G401 (cell line): ENCODE data around the gene CRACDL. TPM values are rescaled to one million over a fixed set of nuclear protein-coding genes. Genes with fewer than 3 reads are reported as not detected.

Experiments
- DNase-seq: peaks from one replicate; pipeline ENCODE4 v3.0.0-alpha.2; 2015; ENCODE audit warnings: low spot score
- in situ Hi-C: cut with HindIII; loops from 2 replicates; pipeline ENCODE4 v1.10.0; 2016; ENCODE audit warnings: low sequenced_read_pairs, mixed read lengths
- total RNA-seq: library from RNA; depleted of rRNA; stranded (reverse); fragments of >200 nt; shearing (Covaris generic); gene quantifications from 2 replicates; pipeline ENCODE4 v1.2.3, GENCODE V29; 2014

CRACDL gene
- total RNA-seq, 1 experiment from 2014 or later = 2.9 TPM

DNA sequence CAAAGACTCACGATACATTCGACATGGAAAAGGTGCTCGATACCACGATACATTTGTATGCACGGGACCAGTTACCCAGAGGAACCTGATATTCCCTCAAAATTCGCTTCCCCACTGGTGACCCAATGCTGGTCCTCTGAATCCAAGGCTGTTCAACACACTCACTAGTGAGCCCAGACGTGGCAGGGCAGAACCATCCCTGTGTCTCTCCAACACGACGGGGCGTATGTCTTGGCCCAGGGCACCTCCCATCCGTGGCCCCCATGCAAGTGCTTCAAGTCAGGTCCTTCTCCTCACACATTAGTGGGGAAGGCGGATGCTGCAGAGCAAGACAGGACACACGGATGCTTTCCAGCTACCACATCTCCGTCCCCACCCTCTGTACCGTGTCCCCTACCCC lies 6.1 kb downstream of the CRACDL start:
- in situ Hi-C loops = no loop called here
- no peak for DNase-seq

DNA sequence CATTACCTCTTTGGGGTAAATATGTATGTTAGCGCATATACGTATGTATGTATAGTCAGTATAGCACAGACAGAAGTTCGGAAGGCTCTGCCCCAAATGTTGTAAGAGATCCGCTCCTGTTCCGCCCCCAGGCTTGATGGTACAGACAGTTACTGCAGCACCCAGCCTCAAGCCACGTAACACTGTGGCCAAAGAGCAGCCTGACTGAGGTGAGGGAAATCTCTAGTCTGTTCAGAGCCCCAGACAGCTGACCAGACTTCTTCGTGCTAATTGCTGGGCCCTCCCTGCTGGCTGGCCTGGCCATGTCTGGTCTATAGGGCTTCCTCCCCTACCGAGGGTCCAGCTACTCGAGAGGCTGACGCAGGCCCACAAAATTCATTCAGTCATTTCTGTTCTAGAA lies 7.8 kb downstream of the CRACDL start:
- DNase-seq = no peak
- in situ Hi-C loops = no loop called here

DNA sequence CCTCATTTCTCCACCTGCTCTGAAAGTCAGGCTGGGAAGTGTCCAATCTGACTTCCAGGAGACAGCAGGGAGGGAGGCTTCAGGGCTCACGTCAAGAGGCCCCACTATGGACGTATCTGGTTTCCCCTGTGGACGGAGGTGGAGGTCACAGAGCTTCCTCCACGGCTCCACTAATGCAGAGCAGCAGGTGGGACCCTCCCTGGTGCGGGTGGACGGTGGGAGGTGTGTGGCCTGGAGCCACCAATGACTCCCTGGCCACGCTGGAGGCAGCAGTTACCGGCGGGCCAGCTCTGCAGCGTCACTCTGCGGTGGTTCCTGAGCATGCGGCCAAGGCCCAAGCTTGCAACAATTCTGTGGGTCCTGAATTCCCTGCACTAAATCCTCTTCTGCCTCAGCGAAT lies 9.0 kb downstream of the CRACDL start:
- DNase-seq = no peak
- in situ Hi-C loops = no loop called here

DNA sequence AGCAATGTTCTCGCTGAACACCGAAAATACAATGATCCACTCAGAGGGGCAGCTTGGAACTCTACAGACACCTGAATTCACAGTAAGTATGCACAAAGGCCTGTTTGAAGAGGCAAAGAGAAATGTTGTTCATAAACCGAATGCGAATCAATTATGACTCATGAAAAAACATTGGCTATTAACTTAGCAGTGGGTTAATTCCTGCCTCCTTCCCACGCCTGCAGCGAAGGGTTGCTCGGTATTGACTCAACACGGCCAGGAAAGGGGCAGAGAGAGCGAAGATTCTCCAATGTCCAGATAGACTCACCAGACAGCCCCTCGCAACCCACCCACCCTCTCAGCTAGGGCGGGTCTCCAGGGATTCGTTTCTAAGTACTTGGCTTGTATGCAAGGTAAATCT lies 9.4 kb downstream of the CRACDL start:
- DNase-seq = no peak
- in situ Hi-C loops = no loop called here

DNA sequence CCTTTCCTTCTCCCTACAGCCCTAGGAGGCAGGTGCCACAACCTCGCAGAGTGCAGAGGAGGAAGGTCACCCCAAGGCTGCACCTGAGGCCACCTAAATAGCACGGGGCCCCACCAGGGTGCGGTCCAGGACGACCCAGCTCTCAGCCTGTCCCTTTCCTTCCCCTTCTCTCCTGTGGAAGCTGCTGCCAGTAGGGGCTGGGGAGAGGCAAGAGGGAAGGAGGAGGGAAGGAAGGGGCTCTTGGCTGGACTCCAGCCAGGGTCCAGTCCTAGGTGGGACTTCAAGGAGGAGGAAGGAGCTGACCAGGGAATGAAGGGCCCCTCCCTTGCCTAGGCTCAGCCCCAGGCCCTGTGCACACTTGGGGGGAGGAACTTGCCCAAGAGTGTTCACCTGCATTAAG lies 11.1 kb downstream of the CRACDL start:
- no peak for DNase-seq
- in situ Hi-C loops = no loop called here

DNA sequence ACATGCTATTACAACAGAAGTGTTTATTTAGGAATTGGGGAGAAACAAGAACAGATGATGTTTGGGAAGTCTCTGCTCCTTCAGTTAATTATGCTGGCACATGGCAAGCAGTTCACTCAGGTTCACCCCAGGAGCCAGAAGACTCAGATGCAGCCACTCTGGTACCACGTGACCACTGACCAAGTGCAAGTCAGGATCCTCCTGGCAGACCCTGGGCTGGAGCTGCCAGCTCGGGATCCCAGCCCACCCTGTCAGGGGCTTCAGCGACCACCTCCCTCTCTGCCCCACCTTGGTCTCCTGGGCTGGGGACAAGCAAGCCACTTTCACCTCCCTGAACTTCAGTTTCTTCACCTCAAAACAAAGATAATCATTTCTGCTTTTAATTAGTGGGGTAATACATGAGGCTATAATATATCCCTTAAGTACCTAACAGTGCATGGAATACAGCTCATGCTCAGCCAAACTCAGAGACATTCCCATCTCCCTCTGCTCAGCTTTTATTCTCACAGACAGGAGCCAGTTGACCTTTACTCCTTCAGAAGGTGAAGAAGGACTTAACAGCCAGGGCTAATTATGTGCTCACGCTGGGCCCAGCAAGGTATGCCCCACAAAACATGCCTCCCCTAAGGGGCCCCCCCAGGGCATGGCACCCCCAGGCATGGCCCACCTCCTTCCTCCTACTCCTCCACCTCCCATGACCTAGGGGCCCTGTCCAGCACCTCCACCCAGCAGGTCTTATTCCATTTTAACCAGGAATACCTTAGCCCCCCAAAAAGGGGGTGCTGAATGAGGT lies 11.8 kb downstream of the CRACDL start:
- in situ Hi-C loops = no loop called here
- no peak for DNase-seq

DNA sequence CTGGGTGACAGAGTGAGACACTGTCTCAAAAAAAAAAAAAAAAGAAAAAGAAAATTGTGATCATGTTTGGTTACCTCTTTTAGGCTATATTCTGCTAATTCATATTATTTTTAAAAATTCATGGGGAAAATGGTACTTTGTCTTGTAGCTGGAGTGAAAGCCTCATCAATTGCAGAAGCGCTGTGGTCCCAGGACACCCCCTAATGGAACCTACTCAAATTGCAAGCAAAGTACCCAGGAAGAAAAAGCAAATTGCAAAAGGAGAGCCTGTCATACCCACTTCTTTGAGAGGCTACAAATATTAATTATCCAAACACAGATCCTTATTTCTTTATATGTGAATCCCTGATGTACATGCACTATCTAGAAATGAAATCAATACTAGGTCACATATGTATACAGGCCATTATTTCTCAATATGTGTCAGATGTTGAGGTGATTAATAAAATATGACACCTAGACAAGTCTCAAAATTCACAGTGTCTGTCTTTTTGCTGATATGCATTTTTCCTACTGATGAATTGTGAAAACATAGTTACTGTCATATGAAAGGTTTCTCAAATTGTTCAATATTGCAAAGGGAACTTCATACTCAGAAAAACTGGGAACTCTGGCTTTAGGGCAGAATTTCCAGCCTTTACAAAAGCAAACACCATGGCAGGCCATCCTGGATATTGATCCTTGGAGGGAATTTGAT lies 12.6 kb downstream of the CRACDL start:
- in situ Hi-C loops = no loop called here
- DNase-seq = no peak

DNA sequence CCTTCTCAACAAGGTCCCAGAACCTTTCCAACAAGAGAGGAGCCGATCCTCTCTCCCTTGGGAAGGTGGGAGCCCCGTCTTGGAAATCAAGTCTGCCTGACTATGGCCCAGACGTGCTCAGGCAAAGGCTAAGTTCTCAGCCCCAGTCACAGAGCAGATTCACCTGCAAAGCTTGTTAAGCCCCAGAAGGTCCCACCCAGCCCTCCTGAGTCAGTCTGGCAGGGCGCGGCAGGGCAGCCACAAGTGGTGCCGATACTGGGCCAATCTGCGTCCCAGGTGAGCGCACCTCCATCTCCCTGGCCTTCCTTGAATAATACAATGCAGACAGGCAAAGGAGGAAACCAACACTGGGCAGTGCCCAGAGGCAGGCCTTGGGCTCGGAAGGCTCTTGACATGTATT lies 15.0 kb downstream of the CRACDL start:
- no peak for DNase-seq
- in situ Hi-C loops = no loop called here

DNA sequence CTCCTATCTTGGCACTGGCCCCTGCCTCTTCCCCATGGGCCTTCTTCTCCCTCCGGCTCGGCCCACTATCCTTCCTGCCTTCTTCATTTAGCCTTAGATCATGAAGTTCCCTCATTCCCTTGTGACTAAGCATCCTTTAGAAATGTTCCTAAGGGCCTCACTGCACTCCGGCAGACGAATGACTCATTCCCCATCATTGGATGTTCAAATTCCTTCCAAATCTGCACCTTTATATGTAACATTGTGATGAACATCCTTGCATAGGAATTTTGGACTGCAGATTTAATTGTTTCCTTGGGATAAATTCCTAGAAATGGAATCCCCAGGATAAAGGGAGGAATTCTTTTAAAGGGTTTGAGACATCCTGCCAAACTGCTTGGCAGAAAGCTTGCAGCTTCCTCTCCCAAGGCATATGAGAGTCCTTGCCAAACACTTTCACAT lies 19.0 kb downstream of the CRACDL start:
- DNase-seq = peak; percentile 61
- in situ Hi-C loops = no loop called here

DNA sequence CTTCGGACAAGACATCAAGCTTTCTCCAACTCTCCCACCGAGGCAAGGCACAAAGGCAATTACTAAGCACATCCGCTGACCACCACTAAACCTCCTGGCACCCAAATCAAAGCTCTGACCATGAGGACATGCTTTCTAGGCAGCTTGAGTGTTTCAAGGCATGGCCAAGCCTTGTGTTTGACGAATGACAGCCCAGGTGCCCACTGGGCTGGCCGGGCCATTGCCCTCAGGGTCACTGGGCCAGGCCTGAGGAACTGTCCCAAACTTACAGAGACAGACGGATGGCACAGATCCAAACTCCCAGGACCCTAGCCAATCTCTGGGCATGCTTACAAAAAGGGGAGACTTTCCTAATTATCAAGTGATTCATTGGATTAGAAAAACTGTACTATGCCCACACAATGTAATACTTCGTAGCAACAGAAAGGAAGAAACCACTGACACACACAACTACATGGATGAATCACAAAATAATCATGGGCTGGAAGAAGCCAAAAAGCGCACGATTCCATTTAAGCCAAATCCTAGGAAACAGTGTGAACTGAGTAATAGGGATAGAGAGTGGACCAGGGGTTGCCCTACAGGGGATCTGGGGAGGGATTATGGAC lies 20.2 kb downstream of the CRACDL start:
- DNase-seq = no peak
- in situ Hi-C loops = no loop called here

DNA sequence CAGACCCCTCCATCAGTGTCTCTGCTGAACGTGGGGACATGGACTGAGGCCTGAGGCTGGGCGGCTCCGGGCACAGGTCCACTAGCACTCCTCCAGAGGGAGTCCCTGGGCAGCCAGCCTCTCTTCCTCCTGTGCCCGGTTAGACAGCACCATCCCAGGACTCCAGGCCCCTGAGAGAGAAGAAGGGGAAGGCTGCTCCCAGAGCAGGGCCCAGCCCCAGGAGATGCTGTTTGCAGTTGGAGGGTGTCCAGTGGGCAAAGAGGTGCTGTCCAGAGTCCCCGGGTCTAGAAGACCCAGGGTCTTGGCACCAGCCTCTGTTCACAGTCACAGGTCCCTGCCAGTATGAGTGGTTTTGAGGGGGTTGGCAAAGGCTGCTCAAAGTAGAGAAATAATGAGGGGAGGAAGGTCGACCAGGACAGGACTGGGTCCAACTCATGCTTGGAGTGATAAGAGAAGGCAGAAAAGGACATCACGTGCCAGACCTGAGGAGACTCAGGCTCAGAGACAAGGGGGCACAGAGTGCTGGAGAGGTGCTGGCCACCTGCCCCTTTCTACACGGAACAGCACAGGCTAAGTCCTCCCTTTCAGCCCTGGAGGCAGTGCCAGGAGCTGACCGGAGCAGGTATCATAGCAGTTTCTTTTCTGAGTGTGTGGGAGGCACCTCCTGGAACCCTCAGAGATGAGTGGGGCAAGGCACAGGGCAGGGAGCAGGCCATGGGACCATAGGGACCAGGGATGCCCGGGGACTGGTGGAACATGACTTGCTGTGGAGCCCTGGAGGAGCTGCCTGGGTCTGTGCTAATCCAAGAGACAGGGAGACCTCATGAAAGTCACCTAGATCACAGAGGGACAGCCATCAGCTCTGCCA lies 21.1 kb downstream of the CRACDL start:
- no peak for DNase-seq
- in situ Hi-C loops = no loop called here

DNA sequence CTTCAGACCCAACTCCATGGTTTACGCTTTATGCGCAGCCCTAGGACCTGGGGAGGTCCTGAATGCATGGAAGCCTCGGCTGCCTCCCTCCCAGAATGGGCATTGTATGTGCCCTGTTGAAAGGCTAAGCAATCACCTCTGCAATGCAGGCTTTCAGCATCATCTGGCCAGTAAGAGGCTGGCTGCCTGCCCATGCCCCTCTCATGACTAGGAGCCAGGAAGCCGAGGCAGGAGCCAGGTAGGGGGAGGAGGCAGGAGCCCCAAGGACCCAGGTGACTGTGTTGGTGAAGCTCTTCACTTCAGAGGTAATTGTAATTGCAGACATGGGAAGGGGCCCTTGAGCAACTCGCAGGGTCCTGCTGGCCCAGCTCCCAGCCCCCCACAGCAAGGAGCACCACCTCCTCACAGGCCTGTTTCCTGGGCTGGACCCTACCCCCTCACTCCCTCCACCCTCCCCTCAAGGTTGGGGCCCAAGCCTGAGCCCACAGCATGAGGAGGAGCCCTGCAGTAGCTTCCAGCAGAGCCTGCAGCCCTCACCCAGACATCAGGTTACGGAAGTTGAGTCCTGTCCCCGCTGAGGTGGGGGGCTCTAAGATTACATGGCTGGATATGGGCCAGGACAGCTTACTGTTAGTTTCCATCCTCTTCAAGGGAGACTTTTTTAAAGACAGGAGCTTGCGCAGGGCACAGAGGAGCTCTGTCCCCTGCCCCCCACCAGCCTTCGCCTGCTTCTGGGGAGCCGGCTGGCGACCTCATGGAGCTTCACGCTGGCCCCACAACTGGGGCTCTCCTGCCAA lies 21.9 kb downstream of the CRACDL start:
- DNase-seq = no peak
- in situ Hi-C loops = no loop called here

DNA sequence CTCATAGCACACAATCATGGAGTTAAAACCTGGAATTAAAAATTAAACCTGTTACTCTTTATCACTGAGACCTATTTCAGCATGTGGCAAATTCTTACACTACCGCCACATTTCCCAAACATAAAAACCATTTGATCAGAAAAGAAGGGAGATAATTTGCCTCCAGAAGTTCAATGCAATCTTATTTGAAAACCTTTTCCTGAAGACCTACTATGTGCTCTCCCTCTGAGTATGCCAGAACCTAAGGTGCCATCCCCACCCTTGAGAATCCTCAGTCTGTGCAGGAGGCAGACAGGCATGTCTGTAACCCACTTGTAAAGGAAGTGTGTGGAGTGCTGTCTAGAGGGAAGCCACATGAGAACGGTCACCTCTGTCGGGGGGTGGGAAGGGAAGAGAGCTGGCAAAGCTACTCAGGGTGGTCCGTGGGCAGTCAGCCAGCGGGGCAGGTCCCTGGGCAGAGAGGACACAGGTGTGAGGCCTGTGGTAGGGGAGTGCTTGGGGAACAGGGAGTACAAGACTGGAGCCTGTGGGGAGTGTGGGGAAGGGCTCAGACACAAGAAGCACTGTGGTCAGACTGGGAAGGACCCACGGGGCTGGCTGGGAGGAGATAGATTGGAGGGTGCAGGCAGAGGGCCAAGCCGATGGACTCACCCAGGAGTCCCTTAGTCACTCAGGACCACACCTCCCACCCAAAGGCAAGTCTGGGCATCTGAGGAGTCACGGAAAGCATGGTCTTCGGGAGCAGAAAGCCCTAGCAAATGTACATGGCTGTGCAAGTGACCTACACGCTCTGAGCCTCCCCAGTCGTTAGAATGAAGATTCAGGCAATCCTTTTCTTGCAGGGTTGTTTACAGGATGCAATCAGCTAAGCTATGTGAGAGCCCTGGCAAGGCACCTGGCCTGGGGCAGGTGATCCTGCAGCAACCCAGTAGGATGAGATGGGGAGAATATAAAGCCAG lies 22.8 kb downstream of the CRACDL start:
- in situ Hi-C loops = no loop called here
- DNase-seq = no peak

DNA sequence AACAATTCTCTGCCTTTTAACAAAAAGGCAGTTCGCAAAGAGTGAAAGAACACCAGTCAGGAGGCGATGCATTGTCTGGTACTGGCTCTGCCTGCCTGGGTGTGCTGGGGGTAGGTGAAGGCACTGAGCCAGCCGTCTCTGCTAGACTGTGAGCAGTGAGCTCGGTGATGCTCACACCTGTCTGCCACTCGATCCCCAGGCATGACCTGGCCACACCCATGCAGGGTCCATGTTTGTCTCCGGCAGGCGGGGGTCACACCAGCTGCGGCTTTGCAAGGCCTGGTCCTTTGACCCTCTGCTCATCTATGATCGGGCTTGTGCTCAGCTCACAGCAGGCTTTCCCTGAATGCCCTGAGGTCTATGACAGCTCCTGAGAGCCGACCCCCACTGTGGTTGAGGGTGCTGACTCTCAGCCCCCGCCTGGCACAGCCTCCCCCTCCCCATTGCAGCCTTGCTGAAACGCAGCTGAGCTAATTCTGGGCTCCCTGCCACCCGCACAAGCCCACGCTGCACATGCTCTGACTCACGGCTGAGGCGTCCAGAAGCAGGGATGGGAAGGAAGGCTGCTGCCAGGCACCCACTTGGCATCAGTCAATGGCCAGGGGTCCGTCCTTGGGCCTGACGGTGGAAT lies 23.7 kb downstream of the CRACDL start:
- peak; percentile 61 for DNase-seq
- in situ Hi-C loops = no loop called here

DNA sequence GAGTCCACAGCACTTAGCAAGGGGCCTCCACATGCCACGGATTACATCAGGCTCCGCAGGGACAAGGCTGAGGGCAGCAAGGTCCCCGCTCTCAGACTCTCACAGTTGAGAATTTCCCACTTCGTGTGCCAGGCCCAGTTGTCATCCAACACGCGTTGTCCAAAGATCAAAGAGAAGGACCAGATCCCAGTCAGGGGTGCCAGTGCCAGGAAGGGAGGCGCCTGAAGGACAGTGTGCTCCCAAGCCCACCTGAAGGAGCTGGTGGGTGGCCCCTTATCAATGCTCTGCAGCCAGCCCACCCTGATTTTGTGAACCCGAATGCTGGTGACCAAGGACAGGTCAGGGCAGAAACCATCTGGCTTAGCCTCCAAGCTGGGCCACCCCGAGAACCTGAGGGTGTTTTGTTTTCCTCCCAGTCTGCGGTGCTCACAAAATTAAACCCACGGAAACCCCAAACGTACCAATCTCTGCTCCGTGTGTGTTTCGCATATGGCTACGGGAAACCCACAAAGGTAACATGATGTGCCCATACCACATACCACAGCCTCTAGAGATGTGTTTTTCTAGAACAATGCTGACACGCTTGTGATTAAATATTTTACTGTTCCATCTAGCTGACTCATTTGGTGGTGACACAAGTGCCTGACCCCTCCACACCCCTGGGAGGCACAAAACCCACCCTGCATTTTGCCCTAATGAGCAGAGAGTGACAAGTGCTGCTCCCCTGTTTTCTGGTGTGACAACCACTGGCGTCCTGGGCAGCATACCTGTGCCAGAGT lies 24.5 kb downstream of the CRACDL start:
- in situ Hi-C loops = no loop called here
- peak; percentile 23 for DNase-seq

DNA sequence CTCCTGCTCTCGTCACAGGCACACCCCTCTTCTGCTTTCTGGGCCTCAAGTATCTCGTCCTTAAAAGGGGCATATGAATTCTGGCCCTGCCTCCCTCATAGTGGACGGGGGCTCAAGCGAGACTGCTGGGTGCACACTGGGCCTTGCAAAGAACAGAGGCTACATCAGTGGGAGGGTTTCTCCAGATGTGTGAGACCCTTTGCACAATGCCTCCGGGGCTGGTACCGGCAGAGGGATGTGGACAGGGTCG lies 25.0 kb downstream of the CRACDL start:
- in situ Hi-C loops = no loop called here
- DNase-seq = no peak
